Astrocyte (in vitro differentiated cells and primary cell): ENCODE results near the gene GVQW3.

ENCODE experiments used
- CTCF ChIP-seq: IDR thresholded peaks from 2 replicates; pipeline ENCODE4 v1.5.1; 2011; ENCODE audit warnings: low read depth, mild to moderate bottlenecking, inconsistent platforms, low read length, moderate library complexity; ENCODE audit not compliant: insufficient read depth
- EZH2 ChIP-seq: IDR thresholded peaks from 2 replicates; pipeline ENCODE4 v1.6.1; 2012; ENCODE audit warnings: mild to moderate bottlenecking, low read length, inconsistent platforms; ENCODE audit not compliant: insufficient read depth

- TF ChIP-seq CTCF: no peak
- no peak for TF ChIP-seq EZH2
Observed at GRCh38 chr11:76365038-76365679, 16.0 kb upstream of the GVQW3 start.
